ENCODE measurements around the gene ARHGAP12.

ARHGAP12 gene

GRCh38 chr10:31875608-31876007, 53.0 kb downstream of the ARHGAP12 start:
- DNase-seq, result no peak

- no peak for DNase-seq
Measured at GRCh38 chr10:31873724-31874123, 54.9 kb downstream of the ARHGAP12 start.

GRCh38 chr10:31871266-31872065, 57.2 kb downstream of the ARHGAP12 start:
- DNase-seq, result no peak

GRCh38 chr10:31867646-31868045, 61.0 kb downstream of the ARHGAP12 start:
- no peak for DNase-seq

GRCh38 chr10:31866118-31866670, 62.4 kb downstream of the ARHGAP12 start:
- DNase-seq, result no peak

GRCh38 chr10:31864834-31865518, 63.7 kb downstream of the ARHGAP12 start:
- no peak for DNase-seq

- no peak for DNase-seq
Measured at GRCh38 chr10:31855033-31855432, 73.6 kb downstream of the ARHGAP12 start.

GRCh38 chr10:31853629-31854028, 75.0 kb downstream of the ARHGAP12 start:
- no peak for DNase-seq

GRCh38 chr10:31851216-31851615, 77.4 kb downstream of the ARHGAP12 start:
- no peak for DNase-seq

GRCh38 chr10:31847515-31847914, 81.1 kb downstream of the ARHGAP12 start:
- no peak for DNase-seq

GRCh38 chr10:31838709-31839108, 89.9 kb downstream of the ARHGAP12 start:
- DNase-seq, result no peak

GRCh38 chr10:31838065-31838464, 90.6 kb downstream of the ARHGAP12 start:
- DNase-seq, result no peak

- no peak for DNase-seq
Measured at GRCh38 chr10:31836569-31837406, 91.8 kb downstream of the ARHGAP12 start.

GRCh38 chr10:31833753-31834152, 94.9 kb downstream of the ARHGAP12 start:
- DNase-seq, result no peak

- DNase-seq, result no peak
Measured at GRCh38 chr10:31832261-31832660, 96.4 kb downstream of the ARHGAP12 start.

- DNase-seq, result no peak
Measured at GRCh38 chr10:31830887-31831286, 97.7 kb downstream of the ARHGAP12 start.

GRCh38 chr10:31829776-31830175, 98.9 kb downstream of the ARHGAP12 start:
- no peak for DNase-seq

GRCh38 chr10:31823358-31823757, 105.3 kb downstream of the ARHGAP12 start:
- no peak for DNase-seq

- no peak for DNase-seq
Measured at GRCh38 chr10:31822616-31823318, 105.9 kb downstream of the ARHGAP12 start.

- no peak for DNase-seq
Measured at GRCh38 chr10:31822150-31822549, 106.5 kb downstream of the ARHGAP12 start.

- no peak for DNase-seq
Measured at GRCh38 chr10:31820778-31821369, 107.8 kb downstream of the ARHGAP12 start.

GRCh38 chr10:31820096-31820495, 108.5 kb downstream of the ARHGAP12 start:
- DNase-seq, result no peak

Data from activated CD4-positive, alpha-beta T cell treated with anti-CD3 and anti-CD28 coated beads, Interleukin-2, amount 50 U/mL, for 4 hours (primary cell).